OCI-LY7 (cell line): Measurements from ENCODE around the gene INSYN2B. TPM values are rescaled to one million over a fixed set of nuclear protein-coding genes. Genes with fewer than 3 reads are reported as not detected.

Experiments
- BruUV-seq: library from RNA; stranded (reverse); fragments of 400-500 nt; replicated peaks from 2 replicates; lab custom pipeline; 2021; lab: Mats Ljungman, UMichigan
- CTCF ChIA-PET: fragments of 300-600 bp; sonication (Branson Sonifier 250); formaldehyde crosslinking; loops from one replicate; lab custom pipeline; 2022; ENCODE audit warnings: antibody characterized with exemption; ENCODE audit not compliant: unreplicated experiment; lab: Charles Lee
- POLR2A ChIA-PET: fragments of 300-600 bp; sonication (Branson Sonifier 250); formaldehyde crosslinking; loops from one replicate; lab custom pipeline; 2022; ENCODE audit warnings: antibody characterized with exemption; lab: Charles Lee
- DNase-seq: peaks from one replicate; pipeline ENCODE4 v3.0.0-alpha.2; 2015; ENCODE audit warnings: low spot score
- H2AFZ ChIP-seq: fragments of 200-600 bp; sonication (generic), shearing (Covaris generic); 2 replicates; pipeline ENCODE4 v1.6.1; 2014; ENCODE audit warnings: mild to moderate bottlenecking, antibody characterized with exemption, low read length, moderate library complexity
- H3K27ac ChIP-seq: fragments of 200-600 bp; sonication (generic); 2 replicates; pipeline ENCODE4 v1.5.1; 2014; ENCODE audit warnings: mixed run types, low read depth, mild to moderate bottlenecking, moderate library complexity, low read length, inconsistent platforms; ENCODE audit not compliant: poor library complexity, severe bottlenecking
- H3K36me3 ChIP-seq: fragments of 200-600 bp; sonication (generic); 2 replicates; pipeline ENCODE4 v1.6.1; 2014; ENCODE audit warnings: mild to moderate bottlenecking, antibody characterized with exemption, low read length, moderate library complexity, mixed read lengths; ENCODE audit not compliant: insufficient read depth
- H3K4me1 ChIP-seq: fragments of 200-600 bp; sonication (generic); 2 replicates; pipeline ENCODE4 v1.5.1; 2014; ENCODE audit warnings: mild to moderate bottlenecking, low read length; ENCODE audit not compliant: insufficient read depth, poor library complexity, severe bottlenecking
- H3K4me2 ChIP-seq: fragments of 200-600 bp; sonication (generic); 2 replicates; pipeline ENCODE4 v1.6.1; 2014; ENCODE audit warnings: mild to moderate bottlenecking, low read length
- H3K4me3 ChIP-seq: fragments of 200-600 bp; sonication (generic); 2 replicates; pipeline ENCODE4 v1.5.1; 2014; ENCODE audit warnings: mild to moderate bottlenecking, low read depth, low read length; ENCODE audit not compliant: poor library complexity, severe bottlenecking
- H3K79me2 ChIP-seq: fragments of 200-600 bp; sonication (generic); 2 replicates; pipeline ENCODE4 v1.6.1; 2016; ENCODE audit warnings: low read depth, mild to moderate bottlenecking, low read length, moderate library complexity, mixed read lengths; ENCODE audit not compliant: insufficient read depth
- H3K9me2 ChIP-seq: fragments of 200-600 bp; sonication (generic); 2 replicates; pipeline ENCODE4 v1.6.1; 2016; ENCODE audit warnings: mild to moderate bottlenecking, low read length, mixed read lengths; ENCODE audit not compliant: insufficient read depth
- H3K9me3 ChIP-seq: fragments of 200-600 bp; sonication (generic); 2 replicates; pipeline ENCODE4 v1.6.1; 2014; ENCODE audit warnings: mild to moderate bottlenecking, mixed run types, low read length, mixed read lengths
- H4K20me1 ChIP-seq: fragments of 200-600 bp; sonication (generic); 2 replicates; pipeline ENCODE4 v1.6.1; 2014; ENCODE audit warnings: mild to moderate bottlenecking, antibody characterized with exemption, low read length, moderate library complexity, mixed read lengths; ENCODE audit not compliant: insufficient read depth
- CTCF ChIP-seq: fragments of 200-600 bp; sonication (generic); conservative IDR thresholded peaks from 2 replicates; pipeline ENCODE4 v1.5.1; 2014; ENCODE audit warnings: mild to moderate bottlenecking, antibody characterized with exemption, low read length, moderate library complexity, mixed read lengths
- EZH2phosphoT487 ChIP-seq: fragments of 200-600 bp; sonication (generic); IDR thresholded peaks from 2 replicates; pipeline ENCODE4 v1.6.1; 2018; ENCODE audit warnings: low read depth, borderline replicate concordance, mild to moderate bottlenecking, mixed run types, antibody characterized with exemption, low read length, moderate library complexity, mixed read lengths
- intact Hi-C: fragments of 100-400 bp; cut with micrococcal nuclease; formaldehyde crosslinking; loops from one replicate; pipeline ENCODE4 v1.10.0; 2022; ENCODE audit not compliant: unreplicated experiment
- total RNA-seq, 2 experiments: library from RNA; depleted of rRNA in 1 of 2; stranded (reverse); fragments of >200 nt in 1 of 2; shearing (Covaris generic) in 1 of 2; gene quantifications; 2 replicates each; pipeline ENCODE4 v1.2.3, GENCODE V29; 2014 to 2022

Gene INSYN2B
- total RNA-seq, 2 experiments from 2014 or later: not detected

GRCh38 chr5:169960659-169961058, 19.6 kb downstream of the INSYN2B start:
- Histone ChIP-seq H3K27ac (no peak overlapping the region), H3K79me2 (no peaks in the 10 kb centered on the region), H2AFZ (no peak overlapping the region), H4K20me1 (no peaks in the 10 kb centered on the region), H3K4me3 (no peak overlapping the region), H3K36me3 (no peaks in the 10 kb centered on the region), H3K9me3 (no peaks in the 10 kb centered on the region), H3K4me1 (peaks cover 11% of the 10 kb centered on the region), H3K4me2 (no peak overlapping the region), H3K9me2 (no peaks in the 10 kb centered on the region)
- ChIA-PET POLR2A (no interaction called here), CTCF (no interaction called here)
- no TSS peak for BruUV-seq
- DNase-seq: no peak
- intact Hi-C loops: no loop called here
- no peak for TF ChIP-seq EZH2phosphoT487
- TF ChIP-seq CTCF: no peak

- Histone ChIP-seq H3K9me2 (no peaks in the 10 kb centered on the region), H3K4me2 (no peak overlapping the region), H4K20me1 (no peaks in the 10 kb centered on the region), H3K4me1 (peaks cover under 1% of the 10 kb centered on the region), H3K79me2 (no peaks in the 10 kb centered on the region), H3K9me3 (no peaks in the 10 kb centered on the region), H2AFZ (no peak overlapping the region), H3K27ac (no peak overlapping the region), H3K36me3 (no peaks in the 10 kb centered on the region), H3K4me3 (no peak overlapping the region)
- POLR2A ChIA-PET: interaction anchor here (0.9 to 1.3 kb wide), 3 partner anchors 10 to 234 kb away, joined by 3 to 7 read pairs (median 5); no protein-coding TSS in a partner anchor
- intact Hi-C loops: no loop called here
- no peak for DNase-seq
- CTCF ChIA-PET: no interaction called here
- BruUV-seq: no TSS peak
- TF ChIP-seq EZH2phosphoT487: no peak
- no peak for TF ChIP-seq CTCF
Measured at GRCh38 chr5:169958278-169958677, 22.0 kb downstream of the INSYN2B start.

GRCh38 chr5:169956756-169957155, 23.5 kb downstream of the INSYN2B start:
- BruUV-seq: no TSS peak
- H3K36me3 ChIP-seq: no peaks in the 10 kb centered on the region
- no peaks in the 10 kb centered on the region for H4K20me1 ChIP-seq
- no peak overlapping the region for H3K4me2 ChIP-seq
- TF ChIP-seq CTCF (no peak), EZH2phosphoT487 (no peak)
- intact Hi-C loops: no loop called here
- H3K9me2 ChIP-seq: no peaks in the 10 kb centered on the region
- no peaks in the 10 kb centered on the region for H3K9me3 ChIP-seq
- no peaks in the 10 kb centered on the region for H3K4me1 ChIP-seq
- ChIA-PET POLR2A (interaction anchor here (1.7 kb wide), 1 partner anchor 8 kb away, joined by 8 read pairs; no protein-coding TSS in a partner anchor), CTCF (no interaction called here)
- H2AFZ ChIP-seq: no peak overlapping the region
- H3K4me3 ChIP-seq: no peak overlapping the region
- DNase-seq: no peak
- no peak overlapping the region for H3K27ac ChIP-seq
- no peaks in the 10 kb centered on the region for H3K79me2 ChIP-seq
